ENCODE measurements around the gene PRKN.

DNA sequence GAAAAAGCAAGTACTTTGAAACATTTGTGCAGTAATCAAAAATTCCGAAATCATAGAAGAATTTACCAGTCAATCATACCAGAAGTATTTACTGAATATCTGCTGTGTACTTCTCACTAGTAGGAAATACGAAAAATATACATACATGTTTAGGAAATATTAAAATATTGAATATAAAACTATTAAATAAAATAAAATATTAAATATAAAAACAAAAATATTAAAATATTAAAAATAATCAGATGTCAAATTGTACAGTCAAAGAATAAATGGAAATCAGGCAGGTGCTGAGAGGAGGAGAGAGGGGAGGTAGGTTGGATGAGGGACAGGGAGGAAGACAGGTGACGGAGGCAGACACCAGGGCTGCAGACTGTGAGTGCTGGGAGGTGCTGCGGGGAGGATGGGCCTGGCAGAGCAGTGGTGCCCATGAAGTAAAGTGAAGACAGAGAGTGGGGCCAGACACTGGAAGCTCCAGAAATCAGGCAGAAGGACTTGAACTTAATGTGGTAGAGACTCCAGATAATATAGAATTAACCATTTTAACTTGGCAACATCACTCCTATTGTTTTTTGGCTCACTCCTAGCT is 55.9 kb downstream of the PRKN start:
- TF ChIP-seq, protein P1, sequence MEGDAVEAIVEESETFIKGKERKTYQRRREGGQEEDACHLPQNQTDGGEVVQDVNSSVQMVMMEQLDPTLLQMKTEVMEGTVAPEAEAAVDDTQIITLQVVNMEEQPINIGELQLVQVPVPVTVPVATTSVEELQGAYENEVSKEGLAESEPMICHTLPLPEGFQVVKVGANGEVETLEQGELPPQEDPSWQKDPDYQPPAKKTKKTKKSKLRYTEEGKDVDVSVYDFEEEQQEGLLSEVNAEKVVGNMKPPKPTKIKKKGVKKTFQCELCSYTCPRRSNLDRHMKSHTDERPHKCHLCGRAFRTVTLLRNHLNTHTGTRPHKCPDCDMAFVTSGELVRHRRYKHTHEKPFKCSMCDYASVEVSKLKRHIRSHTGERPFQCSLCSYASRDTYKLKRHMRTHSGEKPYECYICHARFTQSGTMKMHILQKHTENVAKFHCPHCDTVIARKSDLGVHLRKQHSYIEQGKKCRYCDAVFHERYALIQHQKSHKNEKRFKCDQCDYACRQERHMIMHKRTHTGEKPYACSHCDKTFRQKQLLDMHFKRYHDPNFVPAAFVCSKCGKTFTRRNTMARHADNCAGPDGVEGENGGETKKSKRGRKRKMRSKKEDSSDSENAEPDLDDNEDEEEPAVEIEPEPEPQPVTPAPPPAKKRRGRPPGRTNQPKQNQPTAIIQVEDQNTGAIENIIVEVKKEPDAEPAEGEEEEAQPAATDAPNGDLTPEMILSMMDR (conservative IDR thresholded peaks at IDR 0.05), result no peak
- TF ChIP-seq EZH2 (IDR thresholded peaks at IDR 0.05; ENCODE audit: low read depth), result no peak
